DOHH2 (cell line): ENCODE data around the gene TET2.

ENCODE experiments used
- EZH2phosphoT487 ChIP-seq: fragments of 200-600 bp; sonication (generic); IDR thresholded peaks from 2 replicates; pipeline ENCODE4 v1.6.1; 2017; ENCODE audit warnings: borderline replicate concordance, mild to moderate bottlenecking, antibody characterized with exemption, low read length, moderate library complexity, mixed read lengths
- TF ChIP-seq, protein P1 (sequence below): fragments of 200-600 bp; sonication (generic); IDR thresholded peaks from one replicate; pipeline ENCODE4 v1.5.1; 2014; ENCODE audit warnings: antibody characterized with exemption, mild to moderate bottlenecking, low read depth, low read length; ENCODE audit not compliant: poor library complexity, severe bottlenecking

DNA sequence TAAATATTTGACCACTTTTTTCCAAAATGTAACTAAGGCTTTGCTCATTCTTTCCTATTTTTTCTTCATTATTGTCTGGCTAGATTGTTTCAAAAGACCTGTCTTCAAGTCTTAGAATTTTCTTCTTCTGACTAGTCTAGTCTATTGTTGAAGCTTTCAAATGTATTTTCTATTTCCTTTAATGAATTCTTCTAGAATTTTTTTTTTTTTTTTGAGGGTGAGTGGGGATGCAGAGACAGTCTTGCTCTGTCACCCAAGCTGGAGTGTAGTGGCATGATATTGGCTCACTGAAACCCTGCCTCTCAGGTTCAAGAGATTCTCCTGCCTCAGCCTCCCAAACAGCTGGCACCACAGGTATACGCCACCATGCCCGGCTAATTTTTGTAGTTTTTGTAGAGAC is 141.4 kb downstream of the TET2 start:
- TF ChIP-seq, protein P1, sequence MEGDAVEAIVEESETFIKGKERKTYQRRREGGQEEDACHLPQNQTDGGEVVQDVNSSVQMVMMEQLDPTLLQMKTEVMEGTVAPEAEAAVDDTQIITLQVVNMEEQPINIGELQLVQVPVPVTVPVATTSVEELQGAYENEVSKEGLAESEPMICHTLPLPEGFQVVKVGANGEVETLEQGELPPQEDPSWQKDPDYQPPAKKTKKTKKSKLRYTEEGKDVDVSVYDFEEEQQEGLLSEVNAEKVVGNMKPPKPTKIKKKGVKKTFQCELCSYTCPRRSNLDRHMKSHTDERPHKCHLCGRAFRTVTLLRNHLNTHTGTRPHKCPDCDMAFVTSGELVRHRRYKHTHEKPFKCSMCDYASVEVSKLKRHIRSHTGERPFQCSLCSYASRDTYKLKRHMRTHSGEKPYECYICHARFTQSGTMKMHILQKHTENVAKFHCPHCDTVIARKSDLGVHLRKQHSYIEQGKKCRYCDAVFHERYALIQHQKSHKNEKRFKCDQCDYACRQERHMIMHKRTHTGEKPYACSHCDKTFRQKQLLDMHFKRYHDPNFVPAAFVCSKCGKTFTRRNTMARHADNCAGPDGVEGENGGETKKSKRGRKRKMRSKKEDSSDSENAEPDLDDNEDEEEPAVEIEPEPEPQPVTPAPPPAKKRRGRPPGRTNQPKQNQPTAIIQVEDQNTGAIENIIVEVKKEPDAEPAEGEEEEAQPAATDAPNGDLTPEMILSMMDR, result no peak
- TF ChIP-seq EZH2phosphoT487, result no peak
